HepG2 (cell line): Measurements from ENCODE around the gene C5orf34. TPM values are rescaled to one million over a fixed set of nuclear protein-coding genes. Genes with fewer than 3 reads are reported as not detected.

ENCODE experiments used
- ATAC-seq: fragments of 200-7000 bp; cut with Tn5 transposase; 3 replicates; pipeline ENCODE4 v1.9.1; 2020; ENCODE audit warnings: mild to moderate bottlenecking, moderate library complexity
- BruUV-seq: library from RNA; stranded (reverse); fragments of 400-500 nt; replicated peaks from 2 replicates; lab custom pipeline; 2021; lab: Mats Ljungman, UMichigan
- CTCF ChIA-PET: fragments of 300-600 bp; formaldehyde crosslinking; extraction: SDS; loops from one replicate; lab custom pipeline; 2021; ENCODE audit warnings: low total read pairs, inconsistent platforms, low intra/inter-chr PET ratio; lab: Yijun Ruan, JAX
- POLR2A ChIA-PET: fragments of 350-600 bp; sonication (Branson Sonifier 250); formaldehyde crosslinking; loops from one replicate; lab custom pipeline; 2020; ENCODE audit warnings: antibody characterized with exemption, inconsistent platforms; lab: Yijun Ruan, JAX
- DNase-seq: peaks from one replicate; pipeline ENCODE4 v3.0.0-alpha.2; 2015; ENCODE audit warnings: low spot score
- FAIRE-seq: peaks from 3 replicates; lab custom pipeline; 2011; peaks lifted over from hg19 to GRCh38; lab: Jason Lieb, UNC
- H2AFZ ChIP-seq: one replicate; pipeline ENCODE4 v1.6.1; 2011; ENCODE audit warnings: low read length, inconsistent platforms
- H3K27ac ChIP-seq: fragments of 300-600 bp; 3 replicates; pipeline ENCODE4 v1.8.0; 2011; ENCODE audit warnings: mixed run types, mild to moderate bottlenecking, mixed read lengths, low read length, inconsistent platforms; ENCODE audit not compliant: insufficient read depth; ENCODE audit errors: extremely low read length
- H3K27me3 ChIP-seq, 2 experiments: fragments of 200-600 bp in 1 of 2; 2 replicates in 1 of 2; 3 replicates in 1 of 2; pipeline versions ENCODE4 v1.6.0 to v1.8.0; 2011; ENCODE audit warnings: low read length in 2 of 2, mild to moderate bottlenecking in 2 of 2, moderate library complexity in 2 of 2, inconsistent platforms in 1 of 2; ENCODE audit not compliant: insufficient read depth in 2 of 2, control insufficient read depth in 1 of 2
- H3K36me3 ChIP-seq, 2 experiments: fragments of 200-600 bp in 1 of 2; replicated peaks in 1 of 2; 2 replicates in 1 of 2; 3 replicates in 1 of 2; pipeline versions ENCODE4 v1.5.1 to v1.8.0; 2011; ENCODE audit warnings: low read length in 2 of 2, inconsistent platforms in 1 of 2; ENCODE audit not compliant: insufficient read depth in 2 of 2, control insufficient read depth in 1 of 2
- H3K4me1 ChIP-seq: 2 replicates; pipeline ENCODE4 v1.5.1; 2012; ENCODE audit warnings: low read length, inconsistent platforms; ENCODE audit not compliant: insufficient read depth
- H3K4me2 ChIP-seq: 2 replicates; pipeline ENCODE4 v1.6.0; 2011; ENCODE audit warnings: low read depth, low read length, inconsistent platforms
- H3K4me3 ChIP-seq, 3 experiments: fragments of 200-600 bp in 1 of 3; sonication (generic), shearing (Covaris generic) in 1 of 3; replicated peaks in 1 of 3; 2 replicates each; pipeline ENCODE4 v1.5.1; 2011 to 2016; ENCODE audit warnings: low read length in 3 of 3, inconsistent platforms in 2 of 3, low read depth in 2 of 3, mild to moderate bottlenecking in 2 of 3, control low read depth in 1 of 3, mixed read lengths in 1 of 3; ENCODE audit not compliant: insufficient read depth in 1 of 3
- H3K79me2 ChIP-seq: one replicate; pipeline ENCODE4 v1.6.1; 2011; ENCODE audit warnings: low read length, inconsistent platforms; ENCODE audit not compliant: insufficient read depth
- H3K9ac ChIP-seq: 2 replicates; pipeline ENCODE4 v1.6.0; 2011; ENCODE audit warnings: mild to moderate bottlenecking, low read depth, low read length, inconsistent platforms; ENCODE audit not compliant: insufficient read depth
- H3K9me3 ChIP-seq: 2 replicates; pipeline ENCODE4 v1.5.1; 2012; ENCODE audit warnings: mild to moderate bottlenecking, low read length
- H4K20me1 ChIP-seq: 2 replicates; pipeline ENCODE4 v1.6.0; 2011; ENCODE audit warnings: inconsistent platforms, mild to moderate bottlenecking, low read length, moderate library complexity; ENCODE audit not compliant: insufficient read depth
- GATAD2A ChIP-seq: IDR thresholded peaks from 2 replicates; pipeline ENCODE4 v1.6.1; 2016
- GPN1 ChIP-seq: sonication (generic); formaldehyde crosslinking; IDR thresholded peaks from 2 replicates; pipeline ENCODE4 v1.5.1; 2020; ENCODE audit warnings: missing genetic modification reagents, borderline replicate concordance
- JUN ChIP-seq: sonication (generic); formaldehyde crosslinking; IDR thresholded peaks from 2 replicates; pipeline ENCODE4 v1.4.0; 2020; ENCODE audit warnings: mild to moderate bottlenecking, missing genetic modification reagents
- LRRFIP1 ChIP-seq: sonication (generic); formaldehyde crosslinking; conservative IDR thresholded peaks from 2 replicates; pipeline ENCODE4 v1.4.0; 2020; ENCODE audit warnings: missing genetic modification reagents
- REL ChIP-seq: sonication (generic); formaldehyde crosslinking; conservative IDR thresholded peaks from 2 replicates; pipeline ENCODE4 v1.8.0; 2022; ENCODE audit warnings: mild to moderate bottlenecking, missing genetic modification reagents, moderate library complexity
- ZNF331 ChIP-seq: sonication (generic); formaldehyde crosslinking; IDR thresholded peaks from 2 replicates; pipeline ENCODE4 v1.4.0; 2020; ENCODE audit warnings: missing genetic modification reagents
- ZNF674 ChIP-seq: sonication (generic); formaldehyde crosslinking; IDR thresholded peaks from 2 replicates; pipeline ENCODE4 v1.5.0; 2020; ENCODE audit warnings: low read depth, mild to moderate bottlenecking, missing genetic modification reagents
- ZNF773 ChIP-seq: sonication (generic); formaldehyde crosslinking; IDR thresholded peaks from 2 replicates; pipeline ENCODE4 v1.4.0; 2020; ENCODE audit warnings: missing genetic modification reagents, borderline replicate concordance
- WGBS: methylation state at CpG from one replicate; pipeline ENCODE4 v1.1.6; 2017; ENCODE audit warnings: low lambda C conversion rate; 5-methylcytosine and 5-hydroxymethylcytosine counted together
- in situ Hi-C: cut with HindIII; loops from 2 replicates; pipeline ENCODE4 v1.10.0; 2017; ENCODE audit warnings: low pct_unique_long_range_greater_than_20kb; ENCODE audit not compliant: extremely low pct_ligation_motif_present
- intact Hi-C: fragments of 100-400 bp; cut with micrococcal nuclease; formaldehyde crosslinking; loops from one replicate; pipeline ENCODE4 v1.10.0; 2022; ENCODE audit not compliant: unreplicated experiment
- polyA plus RNA-seq, 8 experiments: library from polyadenylated mRNA; depleted of rRNA in 3 of 8; stranded (reverse) in 7 of 8; unstranded in 1 of 8; fragments of >200 nt; fragmentation: Illumina TruSeq in 4 of 8; extraction: Trizol in 4 of 8; gene quantifications; 2 replicates each; pipeline versions ENCODE4 v1.2.1 to v1.2.3, GENCODE V29; 2011 to 2016; ENCODE audit warnings: low read depth in 4 of 8, missing spikeins in 1 of 8, mixed read lengths in 1 of 8; ENCODE audit not compliant: insufficient read depth in 1 of 8
- total RNA-seq, 5 experiments: library from RNA; depleted of rRNA; stranded (reverse); fragments of >200 nt; fragmentation: Illumina TruSeq; extraction: Trizol; gene quantifications; 2 replicates each; pipeline ENCODE4 v1.2.3, GENCODE V29; 2016; ENCODE audit warnings: low read depth in 1 of 5

The C5orf34 gene
- total and polyA plus RNA-seq, 2 of the 13 experiments (the other 11 are each of a cell fraction or from before 2014, with no cell fraction given) = 3.2 to 6.4 TPM

GRCh38 chr5:43520615-43521014 lies 5.7 kb upstream of the C5orf34 start:
- no peak for ATAC-seq
- no peak overlapping the region for H3K4me3 ChIP-seq
- intact Hi-C loops (no loop called here), in situ Hi-C loops (no loop called here)
- H4K20me1 ChIP-seq = no peaks in the 10 kb centered on the region
- ChIA-PET POLR2A (interaction anchor here (0.6 to 0.7 kb wide), 2 partner anchors 35 to 87 kb away, joined by 3 to 5 read pairs; no protein-coding TSS in a partner anchor), CTCF (no interaction called here)
- no peak for FAIRE-seq
- H3K79me2 ChIP-seq = no peaks in the 10 kb centered on the region
- H3K27ac ChIP-seq = no peak overlapping the region
- H3K9me3 ChIP-seq = no peaks in the 10 kb centered on the region
- no peak for DNase-seq
- H3K9ac ChIP-seq = no peak overlapping the region
- H3K4me1 ChIP-seq = peaks cover 12% of the 10 kb centered on the region
- WGBS = 81% methylated on average over 1 of the region's 1 CpG
- no TSS peak for BruUV-seq
- no peaks in the 10 kb centered on the region for H3K27me3 ChIP-seq
- TF ChIP-seq ZNF773 (CRISPR knock-in tag) (no peak), GATAD2A (CRISPR knock-in tag) (no peak), ZNF674 (CRISPR knock-in tag) (no peak), JUN (no peak), LRRFIP1 (CRISPR knock-in tag) (no peak), GPN1 (no peak), ZNF331 (CRISPR knock-in tag) (no peak), REL (no peak)
- H3K36me3 ChIP-seq = no peaks in the 10 kb centered on the region; a peak in 1 of 5 replicates
- H2AFZ ChIP-seq = no peak overlapping the region
- H3K4me2 ChIP-seq = no peak overlapping the region
